ENCODE data around the gene KIAA0319L. TPM values are rescaled to one million over a fixed set of nuclear protein-coding genes. Genes with fewer than 3 reads are reported as not detected.

The KIAA0319L gene
- total and polyA plus RNA-seq, 2 donors (not counting 3 experiments of a cell fraction or from before 2014, with no cell fraction given) = 31.4 to 43.4 TPM

- H3K27ac ChIP-seq (ENCODE audit: insufficient read depth, low read depth, low read length) = no peak overlapping the region
- no peak overlapping the region for H3K4me3 ChIP-seq (replicated peaks in 1 of 3; ENCODE audit: insufficient read depth in 1 of 3, low read depth in 1 of 3, low read length in 3 of 3)
- dilution Hi-C loops (cut with MboI; ENCODE audit: extremely low pct_ligation_motif_present, low sequenced_read_pairs) (no loop called here), intact Hi-C loops (cut with micrococcal nuclease) (loop anchor here (1.0 to 2.0 kb wide), 4 partner anchors 56 to 323 kb away; partner anchors contain the start of genes KIAA0319L and NCDN)
- ChIA-PET CTCF (interaction anchor here (0.6 to 10.0 kb wide), 42 partner anchors 9 to 324 kb away, joined by 3 to 363 read pairs (median 5); partner anchors contain the start of genes CLSPN, KIAA0319L and NCDN), POLR2A (interaction anchor here (1.0 to 3.6 kb wide), 2 partner anchors 29 to 106 kb away, joined by 14 to 15 read pairs; partner anchors contain the start of genes KIAA0319L and NCDN)
- H3K27me3 ChIP-seq (ENCODE audit: control insufficient read depth in 2 of 2, insufficient read depth in 2 of 2, low read length in 2 of 2) = no peaks in the 10 kb centered on the region
- peaks cover 19% of the 10 kb centered on the region for H3K4me1 ChIP-seq (ENCODE audit: control insufficient read depth, extremely low read depth, insufficient read depth, low read length)
- H3K36me3 ChIP-seq (ENCODE audit: control insufficient read depth in 2 of 2, extremely low read depth in 1 of 2, insufficient read depth in 2 of 2, low read length in 2 of 2) = peaks cover 3 to 6% of the 10 kb centered on the region in 2 experiments
- no peak overlapping the region for H2AFZ ChIP-seq (ENCODE audit: low read depth, low read length)
- no peak overlapping the region for H3K9ac ChIP-seq (replicated peaks; ENCODE audit: extremely low read depth, insufficient read depth, low read length)
- peak; percentile 79 for DNase-seq (ENCODE audit: low read depth, low spot score)
- peak; percentile 93 for FAIRE-seq
- no peaks in the 10 kb centered on the region for H3K9me1 ChIP-seq (replicated peaks; ENCODE audit: control insufficient read depth, extremely low read depth, insufficient read depth, low read length)
- no TSS peak for BruUV-seq (replicated peaks)
- no peak for TF ChIP-seq POLR2A (IDR thresholded peaks at IDR 0.05; ENCODE audit: low read depth, low read length)
- TF ChIP-seq CTCF (IDR thresholded peaks at IDR 0.05; ENCODE audit: extremely low read depth in 1 of 2, insufficient read depth in 1 of 2, low read depth in 1 of 2, low read length in 2 of 2) = peak; percentile 87 to 89
- no peak for TF ChIP-seq JUN (IDR thresholded peaks at IDR 0.05; ENCODE audit: borderline replicate concordance, insufficient read depth, insufficient read length, low read depth)
- H3K4me2 ChIP-seq (ENCODE audit: insufficient read depth, low read length) = no peak overlapping the region
- H4K20me1 ChIP-seq (replicated peaks; ENCODE audit: control insufficient read depth, extremely low read depth, insufficient read depth, low read length) = peaks cover 2% of the 10 kb centered on the region
- H3K79me2 ChIP-seq (ENCODE audit: control insufficient read depth, insufficient read depth, low read length) = no peaks in the 10 kb centered on the region
- no peaks in the 10 kb centered on the region for H3K9me3 ChIP-seq (replicated peaks; ENCODE audit: control insufficient read depth, insufficient read depth, low read length)
Measured at GRCh38 chr1:35451125-35451528, 106.1 kb downstream of the KIAA0319L start.

GRCh38 chr1:35449334-35450008 lies 107.7 kb downstream of the KIAA0319L start:
- DNase-seq (ENCODE audit: low read depth, low spot score) (no peak), FAIRE-seq (no peak)
- ChIA-PET CTCF (interaction anchor here (1.2 to 10.0 kb wide), 8 partner anchors 9 to 326 kb away, joined by 3 to 363 read pairs (median 32); partner anchors contain the start of genes CLSPN, KIAA0319L and NCDN), POLR2A (no interaction called here)
- Histone ChIP-seq H3K9me3 (replicated peaks; ENCODE audit: control insufficient read depth, insufficient read depth, low read length) (no peaks in the 10 kb centered on the region), H3K4me1 (ENCODE audit: control insufficient read depth, extremely low read depth, insufficient read depth, low read length) (peaks cover 19% of the 10 kb centered on the region), H4K20me1 (replicated peaks; ENCODE audit: control insufficient read depth, extremely low read depth, insufficient read depth, low read length) (peaks cover 2% of the 10 kb centered on the region), H3K27ac (ENCODE audit: insufficient read depth, low read depth, low read length) (no peak overlapping the region), H3K79me2 (ENCODE audit: control insufficient read depth, insufficient read depth, low read length) (no peaks in the 10 kb centered on the region), H3K36me3 (ENCODE audit: control insufficient read depth in 2 of 2, extremely low read depth in 1 of 2, insufficient read depth in 2 of 2, low read length in 2 of 2) (peaks cover 3 to 6% of the 10 kb centered on the region in 2 experiments), H3K9me1 (replicated peaks; ENCODE audit: control insufficient read depth, extremely low read depth, insufficient read depth, low read length) (no peaks in the 10 kb centered on the region), H3K27me3 (ENCODE audit: control insufficient read depth in 2 of 2, insufficient read depth in 2 of 2, low read length in 2 of 2) (no peaks in the 10 kb centered on the region), H3K9ac (replicated peaks; ENCODE audit: extremely low read depth, insufficient read depth, low read length) (no peak overlapping the region), H3K4me2 (ENCODE audit: insufficient read depth, low read length) (no peak overlapping the region), H3K4me3 (replicated peaks in 1 of 3; ENCODE audit: insufficient read depth in 1 of 3, low read depth in 1 of 3, low read length in 3 of 3) (no peak overlapping the region), H2AFZ (ENCODE audit: low read depth, low read length) (no peak overlapping the region)
- intact Hi-C loops (cut with micrococcal nuclease) = loop anchor here (2.0 kb wide), 2 partner anchors 57 to 107 kb away; partner anchors contain the start of genes KIAA0319L and NCDN
- dilution Hi-C loops (cut with MboI; ENCODE audit: extremely low pct_ligation_motif_present, low sequenced_read_pairs) = no loop called here
- no TSS peak for BruUV-seq (replicated peaks)
- TF ChIP-seq GATA2 (IDR thresholded peaks at IDR 0.05; ENCODE audit: insufficient read depth, insufficient read length, low read depth, low read length) = no peak
- no peak for TF ChIP-seq MAX (IDR thresholded peaks at IDR 0.05; ENCODE audit: insufficient read depth, insufficient read length)
- no peak for TF ChIP-seq MYC (IDR thresholded peaks at IDR 0.05; ENCODE audit: low read depth, low read length)
- no peak for TF ChIP-seq EZH2 (IDR thresholded peaks at IDR 0.05; ENCODE audit: borderline replicate concordance, low read depth, low read length, severe bottlenecking)
- TF ChIP-seq POLR2AphosphoS5 (IDR thresholded peaks at IDR 0.05; ENCODE audit: insufficient read depth, low read depth, low read length) = no peak
- peak; percentile 55 for TF ChIP-seq FOS (IDR thresholded peaks at IDR 0.05; ENCODE audit: borderline replicate concordance, insufficient read depth, low read length)
- TF ChIP-seq POLR2A (IDR thresholded peaks at IDR 0.05; ENCODE audit: low read depth, low read length) = no peak
